ENCODE data around the gene MVK.

- TF ChIP-seq POLR2AphosphoS5 (IDR thresholded peaks at IDR 0.05; ENCODE audit: low read depth, low read length) (no peak), POLR2A (IDR thresholded peaks at IDR 0.05; ENCODE audit: low read depth, low read length) (no peak), TAF1 (IDR thresholded peaks at IDR 0.05; ENCODE audit: low read depth, low read length) (no peak), SPI1 (IDR thresholded peaks at IDR 0.05; ENCODE audit: low read depth, low read length) (no peak), POU2F2 (IDR thresholded peaks at IDR 0.05; ENCODE audit: low read depth, low read length) (no peak), PAX5 (IDR thresholded peaks at IDR 0.05; ENCODE audit: insufficient read depth, low read length, severe bottlenecking) (no peak)
Observed at GRCh38 chr12:109625131-109625559, 51.6 kb downstream of the MVK start.

All from GM12891 (cell line).